Measurements from ENCODE around the gene PLAC9.
"Not testable (repeated sequence)": the region's sequence is repeated elsewhere in the genome, so short reads cannot be mapped to it uniquely, and the experiment has no call there.

GRCh38 chr10:80098272-80098671 is 34.3 kb upstream of the PLAC9 start:
- not testable (repeated sequence) for TF ChIP-seq CTCF (IDR thresholded peaks at IDR 0.05; ENCODE audit: low read length); EZH2phosphoT487 (IDR thresholded peaks at IDR 0.05; ENCODE audit: low read length); EZH2 (optimal IDR thresholded peaks at IDR 0.05; ENCODE audit: low read depth, low read length)

All from MM.1S (cell line).